ENCODE results near the gene SSU72.

GRCh38 chr1:1560178-1560577 lies 14.5 kb downstream of the SSU72 start:
- no peak for TF ChIP-seq POLR2AphosphoS5 (IDR thresholded peaks at IDR 0.05; ENCODE audit: low read depth, low read length)
- no peak for TF ChIP-seq CTCF (IDR thresholded peaks at IDR 0.05)
- no peak for TF ChIP-seq RXRA (IDR thresholded peaks at IDR 0.05; ENCODE audit: borderline replicate concordance, low read depth)
- TF ChIP-seq MAX (IDR thresholded peaks at IDR 0.05; ENCODE audit: low read depth): no peak

All from SK-N-SH (cell line).